GM12891 (cell line): ENCODE data around the gene ACOT6.
"Not testable (repeated sequence)": the region's sequence is repeated elsewhere in the genome, so short reads cannot be mapped to it uniquely, and the experiment has no call there.

ENCODE experiments used
- DNase-seq: peaks from one replicate; pipeline ENCODE4 v3.0.0; 2011; ENCODE audit warnings: low spot score; ENCODE audit not compliant: insufficient read length
- FAIRE-seq: peaks from 2 replicates; lab custom pipeline; 2011; peaks lifted over from hg19 to GRCh38; lab: Jason Lieb, UNC
- PAX5 ChIP-seq: IDR thresholded peaks from 2 replicates; pipeline ENCODE4 v1.6.1; 2011; ENCODE audit warnings: low read length, moderate library complexity, mild to moderate bottlenecking; ENCODE audit not compliant: insufficient read depth, severe bottlenecking
- POLR2A ChIP-seq: IDR thresholded peaks from 2 replicates; pipeline ENCODE4 v1.6.1; 2011; ENCODE audit warnings: low read depth, low read length, control low read depth
- POLR2AphosphoS5 ChIP-seq: IDR thresholded peaks from 2 replicates; pipeline ENCODE4 v1.6.1; 2011; ENCODE audit warnings: low read depth, low read length, control low read depth
- POU2F2 ChIP-seq: IDR thresholded peaks from 2 replicates; pipeline ENCODE4 v1.6.1; 2011; ENCODE audit warnings: low read depth, mild to moderate bottlenecking, control low read depth, low read length, moderate library complexity
- SPI1 ChIP-seq: IDR thresholded peaks from 2 replicates; pipeline ENCODE4 v1.6.1; 2011; ENCODE audit warnings: low read depth, low read length, control low read depth
- TAF1 ChIP-seq: IDR thresholded peaks from 2 replicates; pipeline ENCODE4 v1.6.1; 2011; ENCODE audit warnings: low read depth, low read length, control low read depth

The ACOT6 gene

GRCh38 chr14:73655851-73656250 is 43.5 kb downstream of the ACOT6 start:
- DNase-seq (no peak), FAIRE-seq (no peak)
- TF ChIP-seq PAX5 (no peak), POLR2AphosphoS5 (no peak), POU2F2 (no peak), TAF1 (no peak), SPI1 (no peak), POLR2A (no peak)

GRCh38 chr14:73659202-73659601 is 46.9 kb downstream of the ACOT6 start:
- DNase-seq, FAIRE-seq: not testable (repeated sequence)

GRCh38 chr14:73660511-73660910 is 48.2 kb downstream of the ACOT6 start:
- TF ChIP-seq TAF1 (no peak), POLR2AphosphoS5 (no peak), SPI1 (no peak), PAX5 (no peak), POLR2A (no peak), POU2F2 (no peak)
- no peak for FAIRE-seq

GRCh38 chr14:73661872-73662271 is 49.6 kb downstream of the ACOT6 start:
- no peak for FAIRE-seq

More at GRCh38 chr14:73660511-73660910, 48.2 kb downstream of the ACOT6 start:
- no peak for DNase-seq

GRCh38 chr14:73662487-73662943 is 50.2 kb downstream of the ACOT6 start:
- no peak for TF ChIP-seq POLR2A
- TF ChIP-seq TAF1 = no peak
- TF ChIP-seq POLR2AphosphoS5 = no peak
- DNase-seq (no peak), FAIRE-seq (peak; percentile 68)

More at GRCh38 chr14:73661872-73662271, 49.6 kb downstream of the ACOT6 start:
- DNase-seq = no peak
- TF ChIP-seq TAF1 (no peak), SPI1 (no peak), POU2F2 (no peak), POLR2AphosphoS5 (no peak), PAX5 (no peak), POLR2A (no peak)

GRCh38 chr14:73663548-73664212 is 51.4 kb downstream of the ACOT6 start:
- FAIRE-seq (no peak), DNase-seq (no peak)
- TF ChIP-seq POLR2AphosphoS5 (no peak), TAF1 (no peak), SPI1 (no peak), PAX5 (no peak), POU2F2 (no peak), POLR2A (no peak)

- FAIRE-seq = no peak
- DNase-seq = no peak
- TF ChIP-seq POLR2AphosphoS5 (no peak), POU2F2 (no peak), POLR2A (no peak), TAF1 (no peak), PAX5 (no peak), SPI1 (no peak)
These were observed 52.8 kb downstream of the ACOT6 start for GRCh38 chr14:73665130-73665529.

- no peak for TF ChIP-seq POU2F2
- no peak for TF ChIP-seq PAX5
- TF ChIP-seq TAF1 = no peak
- no peak for TF ChIP-seq SPI1
- no peak for TF ChIP-seq POLR2AphosphoS5
- TF ChIP-seq POLR2A = no peak
- FAIRE-seq (no peak), DNase-seq (no peak)
These were observed 54.3 kb downstream of the ACOT6 start for GRCh38 chr14:73666583-73666982.

- no peak for FAIRE-seq
- no peak for TF ChIP-seq TAF1
- no peak for TF ChIP-seq PAX5
- no peak for TF ChIP-seq SPI1
- no peak for TF ChIP-seq POLR2AphosphoS5
- TF ChIP-seq POLR2A = no peak
- TF ChIP-seq POU2F2 = no peak
- DNase-seq = no peak
These were observed 55.5 kb downstream of the ACOT6 start for GRCh38 chr14:73667854-73668253.
